ENCODE results near the gene GLIPR1L2.

The GLIPR1L2 gene

GRCh38 chr12:75390156-75390898, 562 bp upstream of the GLIPR1L2 start:
- no peak for TF ChIP-seq CTCF (conservative IDR thresholded peaks at IDR 0.05)
- peak overlapping the region; percentile 77 for H3K27ac ChIP-seq

GRCh38 chr12:75404231-75404630, 13.3 kb downstream of the GLIPR1L2 start:
- no peak for TF ChIP-seq CTCF (conservative IDR thresholded peaks at IDR 0.05)
- H3K27ac ChIP-seq: no peak overlapping the region

- H3K27ac ChIP-seq: no peak overlapping the region
- TF ChIP-seq CTCF (conservative IDR thresholded peaks at IDR 0.05): no peak
Measured at GRCh38 chr12:75407683-75408082, 16.8 kb downstream of the GLIPR1L2 start.

- no peak for TF ChIP-seq CTCF (conservative IDR thresholded peaks at IDR 0.05)
- H3K27ac ChIP-seq: no peak overlapping the region
Measured at GRCh38 chr12:75409830-75410229, 18.9 kb downstream of the GLIPR1L2 start.

- TF ChIP-seq CTCF (conservative IDR thresholded peaks at IDR 0.05): no peak
- 0 out of 2 replicates have a peak overlapping the region, but pooled peaks have one; percentile 12 for H3K27ac ChIP-seq
Measured at GRCh38 chr12:75414671-75415070, 23.8 kb downstream of the GLIPR1L2 start.

- H3K27ac ChIP-seq: no peak overlapping the region
- no peak for TF ChIP-seq CTCF (conservative IDR thresholded peaks at IDR 0.05)
Measured at GRCh38 chr12:75419841-75420240, 29.0 kb downstream of the GLIPR1L2 start.

GRCh38 chr12:75427491-75427890, 36.6 kb downstream of the GLIPR1L2 start:
- no peak for TF ChIP-seq CTCF (conservative IDR thresholded peaks at IDR 0.05)
- no peak overlapping the region for H3K27ac ChIP-seq
